ENCODE measurements around the gene MAPK4.
"Not testable (repeated sequence)": the region's sequence is repeated elsewhere in the genome, so short reads cannot be mapped to it uniquely, and the experiment has no call there.

MAPK4 gene

DNA sequence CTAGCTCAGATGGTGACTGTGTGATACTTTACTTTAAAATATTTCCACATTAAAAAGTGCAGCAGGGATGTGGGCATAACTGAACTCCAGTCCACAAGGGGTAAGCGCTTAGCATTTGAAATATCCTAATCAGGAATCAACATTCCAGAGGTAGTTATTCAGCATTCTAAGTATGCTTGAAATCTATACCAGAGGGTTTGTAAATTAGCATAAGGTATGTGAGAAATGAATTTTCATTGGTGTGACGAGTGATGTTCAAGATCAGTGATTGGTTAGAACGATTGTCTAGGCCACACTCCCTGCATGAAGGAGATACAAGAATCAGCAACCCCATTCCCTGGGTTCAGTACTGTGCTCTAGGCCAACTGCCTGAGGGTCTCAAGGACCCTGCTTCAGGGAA is 42.6 kb downstream of the MAPK4 start:
- TF ChIP-seq, protein P1, sequence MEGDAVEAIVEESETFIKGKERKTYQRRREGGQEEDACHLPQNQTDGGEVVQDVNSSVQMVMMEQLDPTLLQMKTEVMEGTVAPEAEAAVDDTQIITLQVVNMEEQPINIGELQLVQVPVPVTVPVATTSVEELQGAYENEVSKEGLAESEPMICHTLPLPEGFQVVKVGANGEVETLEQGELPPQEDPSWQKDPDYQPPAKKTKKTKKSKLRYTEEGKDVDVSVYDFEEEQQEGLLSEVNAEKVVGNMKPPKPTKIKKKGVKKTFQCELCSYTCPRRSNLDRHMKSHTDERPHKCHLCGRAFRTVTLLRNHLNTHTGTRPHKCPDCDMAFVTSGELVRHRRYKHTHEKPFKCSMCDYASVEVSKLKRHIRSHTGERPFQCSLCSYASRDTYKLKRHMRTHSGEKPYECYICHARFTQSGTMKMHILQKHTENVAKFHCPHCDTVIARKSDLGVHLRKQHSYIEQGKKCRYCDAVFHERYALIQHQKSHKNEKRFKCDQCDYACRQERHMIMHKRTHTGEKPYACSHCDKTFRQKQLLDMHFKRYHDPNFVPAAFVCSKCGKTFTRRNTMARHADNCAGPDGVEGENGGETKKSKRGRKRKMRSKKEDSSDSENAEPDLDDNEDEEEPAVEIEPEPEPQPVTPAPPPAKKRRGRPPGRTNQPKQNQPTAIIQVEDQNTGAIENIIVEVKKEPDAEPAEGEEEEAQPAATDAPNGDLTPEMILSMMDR (IDR thresholded peaks at IDR 0.05; ENCODE audit: borderline replicate concordance, insufficient read depth, low read depth, low read length), result no peak
- no peak overlapping the region for H3K4me3 ChIP-seq (ENCODE audit: low read depth, low read length)

DNA sequence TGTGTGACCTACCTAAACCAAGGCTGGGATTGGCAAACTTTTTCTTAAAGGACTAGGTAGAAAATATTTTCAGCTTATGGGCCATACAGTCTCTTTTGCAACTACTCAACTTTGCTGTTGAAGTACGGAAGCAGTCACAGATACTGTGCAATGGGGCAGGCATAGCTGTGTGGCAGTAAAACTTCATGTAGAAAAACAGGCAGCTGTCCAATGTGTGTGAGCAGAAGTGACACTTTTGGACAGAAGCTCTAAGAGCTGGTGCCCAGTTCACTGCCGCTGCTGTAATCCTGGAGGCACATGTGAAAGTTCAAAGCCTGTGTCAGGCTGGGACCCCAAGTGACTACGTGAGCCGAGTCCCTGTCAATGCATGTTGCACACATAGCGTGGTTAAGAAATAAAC is 46.7 kb downstream of the MAPK4 start:
- H3K4me3 ChIP-seq (ENCODE audit: low read depth, low read length), result no peak overlapping the region
- TF ChIP-seq, protein P1 (IDR thresholded peaks at IDR 0.05; ENCODE audit: borderline replicate concordance, insufficient read depth, low read depth, low read length), result no peak

DNA sequence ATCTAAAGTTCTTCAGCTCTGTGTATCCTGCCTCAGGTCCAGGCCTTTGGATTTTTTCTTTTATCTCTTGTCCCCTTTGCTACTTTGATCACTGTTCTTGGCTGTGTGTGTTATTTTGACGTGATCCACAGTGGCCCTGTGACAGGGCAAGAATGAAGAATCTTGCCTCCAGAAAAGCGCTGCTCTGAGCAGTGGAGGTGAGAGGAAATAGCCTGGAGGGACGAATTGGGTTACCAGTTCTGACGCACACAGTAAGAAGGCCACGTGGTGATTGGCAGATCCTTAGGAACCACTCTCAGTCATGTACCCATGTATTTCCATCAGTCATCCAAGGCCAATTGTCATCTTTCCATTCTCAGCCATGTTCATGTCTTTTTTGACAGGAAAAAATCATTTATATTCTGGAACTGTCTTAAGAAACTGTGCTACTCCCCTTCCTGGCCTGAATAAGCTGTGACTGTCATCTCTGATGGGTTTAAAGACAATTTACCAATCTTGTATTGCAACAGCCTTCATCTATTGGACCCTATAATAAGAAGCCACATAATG is 47.6 kb downstream of the MAPK4 start:
- TF ChIP-seq, protein P1 (IDR thresholded peaks at IDR 0.05; ENCODE audit: borderline replicate concordance, insufficient read depth, low read depth, low read length), result no peak
- no peak overlapping the region for H3K4me3 ChIP-seq (ENCODE audit: low read depth, low read length)

- not testable (repeated sequence) for H3K4me3 ChIP-seq (ENCODE audit: low read depth, low read length)
Measured at GRCh38 chr18:50609171-50609570, 49.3 kb downstream of the MAPK4 start.

- no peak overlapping the region for H3K4me3 ChIP-seq (ENCODE audit: low read depth, low read length)
- TF ChIP-seq, protein P1 (IDR thresholded peaks at IDR 0.05; ENCODE audit: borderline replicate concordance, insufficient read depth, low read depth, low read length), result peak; percentile 46; the same call in 1 of the 2 replicates
Measured at GRCh38 chr18:50610349-50610748, 50.5 kb downstream of the MAPK4 start.

GRCh38 chr18:50611529-50611941 is 51.6 kb downstream of the MAPK4 start:
- no peak overlapping the region for H3K4me3 ChIP-seq (ENCODE audit: low read depth, low read length)
- TF ChIP-seq, protein P1 (IDR thresholded peaks at IDR 0.05; ENCODE audit: borderline replicate concordance, insufficient read depth, low read depth, low read length), result no peak

DNA sequence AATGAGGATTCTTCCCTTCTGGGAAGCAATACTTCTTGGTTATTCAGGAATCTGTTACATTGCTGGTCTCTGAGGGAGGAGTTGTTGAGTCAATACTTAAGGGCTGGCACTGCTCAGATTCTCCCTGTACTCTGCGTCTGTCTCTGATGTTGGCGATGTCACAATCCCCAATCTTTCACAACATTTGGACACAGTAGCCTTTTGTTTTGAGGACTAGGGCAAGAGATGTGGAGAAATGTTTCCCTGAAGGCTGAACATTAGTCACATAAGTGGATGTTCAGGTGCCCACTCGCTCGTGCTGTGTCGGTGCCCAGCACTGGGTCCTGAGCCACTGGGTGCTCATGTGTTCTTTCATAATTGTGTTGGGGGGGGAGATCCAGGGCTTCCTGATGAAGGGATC is 55.0 kb downstream of the MAPK4 start:
- H3K4me3 ChIP-seq (ENCODE audit: low read depth, low read length), result no peak overlapping the region
- TF ChIP-seq, protein P1 (IDR thresholded peaks at IDR 0.05; ENCODE audit: borderline replicate concordance, insufficient read depth, low read depth, low read length), result no peak
